Adrenal gland (tissue), 12 donors: ENCODE measurements around the gene MIPOL1. TPM values are rescaled to one million over a fixed set of nuclear protein-coding genes. Genes with fewer than 3 reads are reported as not detected.

Source experiments
- DNase-seq, 7 donors: peaks; one replicate each; pipeline ENCODE4 v3.0.0-alpha.2; 2019 to 2020
- H3K27ac ChIP-seq, 5 donors: fragments of 200-600 bp; sonication (generic) in 4 of 5; 1 replicate in 3 of 5; 2 replicates in 2 of 5; pipeline versions ENCODE4 v1.5.1 to v1.8.0; 2016 to 2020; ENCODE audit warnings: mild to moderate bottlenecking in 1 of 5
- H3K27me3 ChIP-seq: fragments of 200-600 bp; 2 replicates; pipeline ENCODE4 v1.8.0; 2021
- H3K36me3 ChIP-seq, 2 donors: fragments of 200-600 bp; replicated peaks in 1 of 2; 1 replicate in 1 of 2; 2 replicates in 1 of 2; pipeline versions ENCODE4 v1.5.1 to v1.8.0; 2018 to 2022
- H3K4me1 ChIP-seq, 2 donors: fragments of 200-600 bp; replicated peaks in 1 of 2; 1 replicate in 1 of 2; 2 replicates in 1 of 2; pipeline versions ENCODE4 v1.5.1 to v1.8.0; 2018 to 2021
- H3K4me3 ChIP-seq, 4 donors: fragments of 200-600 bp; sonication (generic) in 3 of 4; one replicate each; pipeline ENCODE4 v1.5.1; 2016 to 2018
- H3K9me3 ChIP-seq, 3 donors: fragments of 200-600 bp; sonication (generic) in 1 of 3; replicated peaks in 1 of 3; 1 replicate in 2 of 3; 2 replicates in 1 of 3; pipeline versions ENCODE4 v1.5.1 to v1.8.0; 2016 to 2021
- POLR2A ChIP-seq, 2 donors: fragments of 450-650 bp; IDR thresholded peaks; one replicate each; pipeline ENCODE4 v1.6.1; 2017; ENCODE audit warnings: antibody characterized with exemption in 2 of 2, mild to moderate bottlenecking in 2 of 2, moderate library complexity in 1 of 2
- WGBS, 4 donors: extraction: QIAGEN DNeasy Blood & Tissue Kit in 2 of 4; methylation state at CpG; one replicate each; pipeline versions ENCODE4 v1.1.5 to v1.1.7; 2013 to 2017; 5-methylcytosine and 5-hydroxymethylcytosine counted together
- intact Hi-C, 2 donors: fragments of 100-400 bp; cut with DNase I; formaldehyde crosslinking; loops; one replicate each; pipeline versions ENCODE4 v1.14.1 to v1.15.0; 2022 to 2023
- polyA plus RNA-seq, 3 donors: library from polyadenylated mRNA; stranded (reverse); fragments of 200-250 nt in 2 of 3; fragments of 350-450 nt in 1 of 3; fragmentation: Illumina TruSeq in 1 of 3; extraction: RNeasy Lipid Tissue Mini Kit (QIAGEN cat#74804) in 1 of 3; gene quantifications; one replicate each; pipeline ENCODE4 v1.2.3, GENCODE V29; 2013 to 2014
- total RNA-seq, 9 donors: library from RNA; depleted of rRNA in 4 of 9; stranded (reverse); fragments of >200 nt in 4 of 9; fragments of 120-200 nt in 1 of 9; fragmentation: NEBNext Ultra II Directional in 1 of 9; extraction: Animal tissue kit (Norgen Biotek cat#: 25700) in 1 of 9; gene quantifications; one replicate each; pipeline versions ENCODE4 v1.1.0 to v1.2.4, GENCODE V29; 2013 to 2023
- TF ChIP-seq, protein P1 (sequence below), 6 experiments: fragments of 450-650 bp in 4 of 6; fragments of 200-600 bp in 2 of 6; sonication (generic) in 1 of 6; IDR thresholded peaks; 1 replicate in 5 of 6; 2 replicates in 1 of 6; pipeline versions ENCODE4 v1.5.1 to v1.8.0; 2016 to 2021; ENCODE audit warnings: antibody characterized with exemption in 6 of 6, mild to moderate bottlenecking in 2 of 6, moderate library complexity in 1 of 6
- donor health status: healthy with polysubstance abuse.
- donor health status: Bipolar disorder and iron deficiency.
- donor health status: DM: yes; HTN: yes; CAD: no.
- donor health status: DM: no; HTN: no; CAD: no.
- donor health status: DM: no; HTN: no; CAD: no.
- donor health status: DM: yes; HTN: yes; CAD: no.

MIPOL1 gene
- total and polyA plus RNA-seq, 12 donors, result 2.6 to 19.1 (median 7.8) TPM

DNA sequence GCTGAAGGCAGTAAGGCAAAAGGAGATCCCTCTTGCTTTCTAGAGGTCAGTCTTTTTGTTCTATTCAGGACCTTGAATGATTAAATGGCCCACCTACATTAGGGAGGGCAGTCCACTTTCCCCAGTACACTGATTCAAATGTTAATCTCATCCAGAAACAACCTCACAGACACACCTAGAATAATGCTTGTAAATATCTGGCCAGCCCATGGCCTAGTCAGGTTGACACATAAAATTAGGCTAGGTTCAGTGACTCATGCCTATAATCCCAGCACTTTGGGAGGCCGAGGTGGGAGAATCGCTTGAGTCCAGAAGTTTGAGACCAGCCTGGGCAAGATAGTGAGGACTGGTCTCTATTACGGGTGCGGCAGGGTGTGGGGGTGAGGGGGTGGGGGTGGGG, 43.5 kb downstream of the MIPOL1 start:
- peaks cover 0 to 4% (median 0%) of the 10 kb centered on the region in 3 donors for H3K9me3 ChIP-seq
- H3K4me3 ChIP-seq, result no peak overlapping the region
- no peaks in the 10 kb centered on the region for H3K27me3 ChIP-seq
- no peaks in the 10 kb centered on the region for H3K36me3 ChIP-seq
- no peak for DNase-seq
- H3K27ac ChIP-seq, result no peak overlapping the region
- TF ChIP-seq, protein P1, sequence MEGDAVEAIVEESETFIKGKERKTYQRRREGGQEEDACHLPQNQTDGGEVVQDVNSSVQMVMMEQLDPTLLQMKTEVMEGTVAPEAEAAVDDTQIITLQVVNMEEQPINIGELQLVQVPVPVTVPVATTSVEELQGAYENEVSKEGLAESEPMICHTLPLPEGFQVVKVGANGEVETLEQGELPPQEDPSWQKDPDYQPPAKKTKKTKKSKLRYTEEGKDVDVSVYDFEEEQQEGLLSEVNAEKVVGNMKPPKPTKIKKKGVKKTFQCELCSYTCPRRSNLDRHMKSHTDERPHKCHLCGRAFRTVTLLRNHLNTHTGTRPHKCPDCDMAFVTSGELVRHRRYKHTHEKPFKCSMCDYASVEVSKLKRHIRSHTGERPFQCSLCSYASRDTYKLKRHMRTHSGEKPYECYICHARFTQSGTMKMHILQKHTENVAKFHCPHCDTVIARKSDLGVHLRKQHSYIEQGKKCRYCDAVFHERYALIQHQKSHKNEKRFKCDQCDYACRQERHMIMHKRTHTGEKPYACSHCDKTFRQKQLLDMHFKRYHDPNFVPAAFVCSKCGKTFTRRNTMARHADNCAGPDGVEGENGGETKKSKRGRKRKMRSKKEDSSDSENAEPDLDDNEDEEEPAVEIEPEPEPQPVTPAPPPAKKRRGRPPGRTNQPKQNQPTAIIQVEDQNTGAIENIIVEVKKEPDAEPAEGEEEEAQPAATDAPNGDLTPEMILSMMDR (IDR thresholded peaks at IDR 0.05), result no peak
- TF ChIP-seq POLR2A (IDR thresholded peaks at IDR 0.05), result no peak
- intact Hi-C loops, result loop anchor here (5.0 to 10.0 kb wide), 2 partner anchors 354 to 631 kb away; partner anchors contain the start of genes FOXA1 (in 1 of the 2) and TTC6 (in 1 of the 2)
- no peaks in the 10 kb centered on the region for H3K4me1 ChIP-seq
- WGBS, 4 donors, result 93 to 98% (median 95%) methylated on average over 2 to 4 of the region's 4 CpGs

DNA sequence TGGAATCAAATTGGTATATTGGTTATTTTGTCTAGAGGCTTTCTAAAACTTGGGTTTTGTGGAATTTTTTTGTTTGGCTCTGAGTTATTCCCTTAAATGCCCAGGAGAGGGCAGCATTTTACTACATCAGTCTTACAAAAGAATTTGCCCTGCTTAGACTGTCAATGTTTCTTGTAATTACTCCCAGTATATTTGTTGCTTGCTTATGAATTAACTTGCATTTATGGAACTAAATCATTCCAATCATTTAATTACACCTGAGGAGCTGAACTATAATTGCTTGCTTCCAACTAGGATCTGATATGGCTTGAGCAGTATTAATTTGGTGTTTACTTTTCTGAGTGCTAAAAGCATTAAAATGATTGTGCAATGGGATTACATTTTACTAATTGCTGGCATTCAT, 48.7 kb downstream of the MIPOL1 start:
- Histone ChIP-seq H3K4me3 (no peak overlapping the region), H3K27ac (no peak overlapping the region), H3K9me3 (peaks cover 0 to 4% (median 0%) of the 10 kb centered on the region in 3 donors), H3K36me3 (no peaks in the 10 kb centered on the region), H3K27me3 (no peaks in the 10 kb centered on the region), H3K4me1 (no peaks in the 10 kb centered on the region)
- intact Hi-C loops, result loop anchor here (5.0 to 10.0 kb wide), 2 partner anchors 346 to 348 kb away; partner anchors contain the start of genes FOXA1 (in 1 of the 2) and TTC6 (in 1 of the 2)
- DNase-seq, result no peak
- TF ChIP-seq, protein P1 (IDR thresholded peaks at IDR 0.05), result peak; percentile 56 to 86 (median 70)
- no peak for TF ChIP-seq POLR2A (IDR thresholded peaks at IDR 0.05)

DNA sequence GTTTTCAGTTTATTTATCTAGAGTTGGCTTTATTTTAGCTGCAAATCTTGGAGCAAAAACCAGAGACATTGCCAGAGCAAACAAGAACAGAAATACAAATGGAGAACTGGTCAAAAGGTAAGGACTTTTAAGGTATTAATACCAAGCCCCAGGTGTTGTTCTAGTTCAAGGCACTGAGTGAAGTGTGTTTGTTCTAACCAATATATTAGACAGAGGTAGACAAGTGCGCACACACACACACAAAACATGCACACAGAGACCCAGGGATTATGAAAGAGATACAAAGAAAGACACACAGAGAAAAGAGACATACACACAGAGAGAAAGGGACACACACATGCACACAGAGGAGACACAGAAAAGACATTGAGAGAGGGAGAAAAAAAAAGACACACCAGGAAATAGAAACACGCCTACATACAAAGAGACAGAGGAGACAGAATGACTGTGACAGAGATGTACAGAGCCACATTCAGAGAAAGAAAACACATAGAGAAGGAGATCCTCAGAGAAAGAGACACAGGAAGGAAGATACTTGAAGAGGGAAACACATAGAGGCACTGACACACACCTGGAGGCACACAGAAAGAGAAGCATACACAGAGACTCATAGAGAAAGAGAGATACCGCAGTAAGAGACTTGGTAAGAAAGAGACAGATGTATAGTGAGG, 50.2 kb downstream of the MIPOL1 start:
- Histone ChIP-seq H3K4me1 (peaks cover 0 to 6% of the 10 kb centered on the region in 2 donors), H3K36me3 (no peaks in the 10 kb centered on the region), H3K27ac (no peak overlapping the region), H3K9me3 (peaks cover 0 to 4% (median 0%) of the 10 kb centered on the region in 3 donors), H3K27me3 (no peaks in the 10 kb centered on the region), H3K4me3 (no peak overlapping the region)
- TF ChIP-seq POLR2A (IDR thresholded peaks at IDR 0.05), result no peak
- TF ChIP-seq, protein P1 (IDR thresholded peaks at IDR 0.05), result no peak
- intact Hi-C loops, result loop anchor here (5.0 to 10.0 kb wide), 2 partner anchors 344 to 347 kb away; partner anchors contain the start of genes FOXA1 (in 1 of the 2) and TTC6 (in 1 of the 2)
- no peak for DNase-seq
- WGBS, 4 donors, result 88 to 95% (median 92%) methylated on average over 3 of the region's 3 CpGs

DNA sequence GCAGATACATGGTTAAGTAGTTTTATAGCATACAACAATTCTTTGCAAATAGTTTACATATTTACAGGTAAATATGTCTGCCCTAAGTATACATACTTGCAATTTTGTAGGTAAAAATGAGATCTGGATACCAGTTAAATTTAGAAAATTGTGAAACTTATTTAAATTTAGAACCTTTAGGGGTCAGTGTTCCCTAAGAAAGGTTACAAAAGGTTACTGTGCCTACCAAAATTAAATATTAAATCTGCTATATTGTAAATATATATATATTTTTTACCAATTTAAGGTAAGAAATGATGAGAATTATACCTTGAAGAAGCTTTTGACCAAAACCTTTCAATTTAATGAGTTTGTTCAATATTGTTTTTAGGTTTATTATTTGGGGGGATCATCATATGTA, 54.0 kb downstream of the MIPOL1 start:
- Histone ChIP-seq H3K4me1 (peaks cover 0 to 6% of the 10 kb centered on the region in 2 donors), H3K27me3 (no peaks in the 10 kb centered on the region), H3K27ac (no peak overlapping the region), H3K9me3 (no peaks in the 10 kb centered on the region), H3K4me3 (no peak overlapping the region), H3K36me3 (no peaks in the 10 kb centered on the region)
- no peak for TF ChIP-seq POLR2A (IDR thresholded peaks at IDR 0.05)
- TF ChIP-seq, protein P1 (IDR thresholded peaks at IDR 0.05), result no peak
- DNase-seq, result no peak
- intact Hi-C loops, result no loop called here
